Heart left ventricle (tissue), 16 donors: ENCODE results near the gene ELOB. TPM values are rescaled to one million over a fixed set of nuclear protein-coding genes. Genes with fewer than 3 reads are reported as not detected.
A peak's percentile ranks its signal among the peaks of the same experiment; 100 is the strongest.

ENCODE experiments used
- ATAC-seq, 4 donors: fragments of 200-7000 bp; cut with Tn5 transposase; one replicate each; pipeline ENCODE4 v1.9.1; 2020 to 2022; ENCODE audit warnings: moderate library complexity in 4 of 4, mild to moderate bottlenecking in 3 of 4, moderate number of reproducible peaks in 1 of 4
- DNase-seq, 5 donors: peaks; one replicate each; pipeline ENCODE4 v3.0.0-alpha.2; 2020
- H3K27ac ChIP-seq, 12 donors: fragments of 200-600 bp; sonication (generic) in 4 of 12; one replicate each; pipeline versions ENCODE4 v1.5.0 to v1.8.0; 2016 to 2022; ENCODE audit warnings: mild to moderate bottlenecking in 2 of 12
- H3K27me3 ChIP-seq, 9 donors: fragments of 200-600 bp; sonication (generic) in 2 of 9; one replicate each; pipeline versions ENCODE4 v1.5.1 to v1.8.0; 2016 to 2022; ENCODE audit warnings: mild to moderate bottlenecking in 3 of 9
- H3K36me3 ChIP-seq, 9 donors: fragments of 200-600 bp; sonication (generic) in 2 of 9; one replicate each; pipeline versions ENCODE4 v1.5.0 to v1.8.0; 2018 to 2022; ENCODE audit warnings: mild to moderate bottlenecking in 2 of 9
- H3K4me1 ChIP-seq, 12 donors: fragments of 200-600 bp; sonication (generic) in 4 of 12; one replicate each; pipeline versions ENCODE4 v1.5.0 to v1.8.0; 2016 to 2022; ENCODE audit warnings: mild to moderate bottlenecking in 3 of 12
- H3K4me3 ChIP-seq, 12 donors: fragments of 200-600 bp; sonication (generic) in 4 of 12; one replicate each; pipeline versions ENCODE4 v1.5.0 to v1.8.0; 2017 to 2022; ENCODE audit warnings: mild to moderate bottlenecking in 9 of 12, moderate library complexity in 4 of 12
- H3K9me3 ChIP-seq, 12 donors: fragments of 200-600 bp; sonication (generic) in 4 of 12; one replicate each; pipeline versions ENCODE4 v1.5.0 to v1.8.0; 2016 to 2022; ENCODE audit warnings: mild to moderate bottlenecking in 1 of 12
- POLR2A ChIP-seq, 2 donors: fragments of 450-650 bp; IDR thresholded peaks; one replicate each; pipeline ENCODE4 v1.6.1; 2017; ENCODE audit warnings: antibody characterized with exemption in 2 of 2, mild to moderate bottlenecking in 2 of 2, moderate library complexity in 2 of 2
- WGBS, 4 donors: extraction: QIAGEN DNeasy Blood & Tissue Kit in 2 of 4; methylation state at CpG; one replicate each; pipeline versions ENCODE4 v1.1.5 to v1.1.7; 2013 to 2018; 5-methylcytosine and 5-hydroxymethylcytosine counted together
- intact Hi-C, 10 donors: fragments of 100-400 bp; cut with DNase I; formaldehyde crosslinking; loops; one replicate each; pipeline versions ENCODE4 v1.11.1 to v1.14.2; 2022
- polyA plus RNA-seq, 2 donors: library from polyadenylated mRNA; stranded (reverse); fragments of 200-250 nt; gene quantifications; one replicate each; pipeline ENCODE4 v1.2.3, GENCODE V29; 2013
- total RNA-seq, 9 donors: library from RNA; depleted of rRNA in 2 of 9; stranded (reverse); fragments of >200 nt in 2 of 9; fragmentation: NEBNext Ultra II Directional in 3 of 9; extraction: Animal tissue kit (Norgen Biotek cat#: 25700) in 3 of 9; gene quantifications; one replicate each; pipeline versions ENCODE4 v1.1.0 to v1.2.4, GENCODE V29; 2016 to 2023
- TF ChIP-seq, protein P1 (sequence below), 12 donors: fragments of 200-600 bp; sonication (generic) in 4 of 12; IDR thresholded peaks; one replicate each; pipeline versions ENCODE4 v1.5.0 to v1.8.0; 2018 to 2022; ENCODE audit warnings: antibody characterized with exemption in 12 of 12, mild to moderate bottlenecking in 5 of 12
- donor health status: ischemic (EF 13 %, LVEDD 7.1; RV severe dilation, severe dysfunction).
- donor health status: healthy with polysubstance abuse.
- donor health status: DM: no; HTN: yes; CAD: no.
- donor health status: DM: no; HTN: no; CAD: no.
- donor health status: ischemic (EF 25% LVEDD 6.9; RV normal size, moderate dysfunction).
- donor health status: ischemic (EF 25% LVEDD 5.7; RV mildly dilated, moderate dysfunction).
- donor health status: healthy.
- donor health status: DM: yes; HTN: yes; CAD: no.
- donor health status: ischemic (EF 35%, LVEDD 5.7; RV mildly dilated, moderate dysfunction).
- donor health status: nonischemic (EF 11% LVEDD 7.7; RV severe dilation, severe dysfunction).
- donor health status: DM: yes; HTN: yes; CAD: no.
- donor health status: PGD.
- donor health status: ischemic (EF 29% LVEDD 5.4; RV normal size, mild dysfunction).
- donor health status: nonischemic (EF 23%, LVEDD 6.1; RV moderate dilation, normal function).

Gene ELOB
- total and polyA plus RNA-seq, 11 donors, result 213 to 1,067 (median 325) TPM

DNA sequence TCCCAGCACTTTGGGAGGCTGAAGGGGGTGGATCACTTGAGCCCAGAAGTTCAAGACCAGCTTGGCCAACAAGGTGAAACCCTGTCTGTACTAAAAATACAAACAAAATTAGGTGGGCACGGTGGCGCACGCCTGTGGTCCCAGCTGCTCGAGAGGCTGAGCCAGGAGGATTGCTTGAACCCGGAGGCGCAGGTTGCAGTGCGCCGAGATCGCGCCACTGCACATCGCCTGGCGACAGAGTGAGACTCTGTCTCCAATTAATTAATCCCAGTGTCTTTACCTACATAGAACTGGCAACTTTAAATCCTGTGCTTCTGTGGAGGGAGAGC lies 1.5 kb upstream of the ELOB start:
- H3K4me1 ChIP-seq, result peaks cover 2 to 41% (median 26%) of the 10 kb centered on the region in 12 donors
- H3K27ac ChIP-seq, result peak overlapping the region in 9 of 12 donors; percentile 98 to 100 (median 100)
- peak in 1 of 5 donors; percentile 40 for DNase-seq

DNA sequence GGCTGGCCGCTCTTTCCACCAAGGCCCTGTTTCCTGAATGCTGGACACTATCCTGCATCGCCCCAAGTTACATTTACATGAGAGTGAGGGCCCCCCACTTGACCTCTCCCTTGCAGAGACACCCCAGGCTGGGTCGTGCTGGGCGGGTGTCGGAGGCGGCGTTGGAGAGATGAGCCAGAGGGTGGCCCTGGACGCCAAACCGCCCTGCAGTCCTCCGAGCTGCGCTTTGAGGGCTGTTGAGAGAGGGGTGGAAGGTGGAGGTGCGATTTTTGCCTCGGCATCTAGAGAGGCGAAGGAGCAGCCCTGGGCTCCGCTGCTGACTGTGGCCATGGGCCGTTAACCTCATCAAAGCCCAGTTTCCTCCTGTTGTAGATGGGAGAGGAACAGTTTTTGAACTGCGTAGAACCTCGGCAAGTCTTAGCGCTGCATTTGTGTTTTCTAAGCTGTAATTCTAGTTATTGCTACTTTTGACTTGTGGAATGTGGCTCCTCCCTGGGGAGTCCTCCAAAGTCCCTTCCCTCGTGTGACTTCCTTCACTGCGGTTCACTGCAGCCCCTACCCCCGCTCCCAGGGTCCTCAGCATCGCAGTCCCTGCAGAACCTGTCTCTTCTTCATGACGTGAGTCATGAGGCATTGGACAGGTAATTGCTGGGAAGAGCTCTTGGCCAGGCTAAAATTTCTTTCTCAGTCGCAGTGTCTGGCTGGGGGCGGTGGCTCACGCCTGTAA lies 986 bp upstream of the ELOB start:
- H3K27ac ChIP-seq, result peak overlapping the region; percentile 96 to 100 (median 100)
- DNase-seq, result peak in 1 of 5 donors; percentile 44
- intact Hi-C loops, result loop anchor here in 6 of 10 donors (1.0 to 10.0 kb wide), 5 partner anchors 23 to 137 kb away; partner anchors contain the start of genes SRRM2 (in 5 of the 6), FLYWCH1 (in 1 of the 6) and PRSS27 (in 1 of the 6)
- ATAC-seq, result peak; percentile 33 to 59 (median 36)
- peaks cover 2 to 41% (median 26%) of the 10 kb centered on the region in 12 donors for H3K4me1 ChIP-seq
- no peaks in the 10 kb centered on the region for H3K9me3 ChIP-seq
- peaks cover 0 to 24% (median 21%) of the 10 kb centered on the region in 9 donors for H3K36me3 ChIP-seq
- peak overlapping the region; percentile 65 to 100 (median 93) for H3K4me3 ChIP-seq
- TF ChIP-seq, protein P1, sequence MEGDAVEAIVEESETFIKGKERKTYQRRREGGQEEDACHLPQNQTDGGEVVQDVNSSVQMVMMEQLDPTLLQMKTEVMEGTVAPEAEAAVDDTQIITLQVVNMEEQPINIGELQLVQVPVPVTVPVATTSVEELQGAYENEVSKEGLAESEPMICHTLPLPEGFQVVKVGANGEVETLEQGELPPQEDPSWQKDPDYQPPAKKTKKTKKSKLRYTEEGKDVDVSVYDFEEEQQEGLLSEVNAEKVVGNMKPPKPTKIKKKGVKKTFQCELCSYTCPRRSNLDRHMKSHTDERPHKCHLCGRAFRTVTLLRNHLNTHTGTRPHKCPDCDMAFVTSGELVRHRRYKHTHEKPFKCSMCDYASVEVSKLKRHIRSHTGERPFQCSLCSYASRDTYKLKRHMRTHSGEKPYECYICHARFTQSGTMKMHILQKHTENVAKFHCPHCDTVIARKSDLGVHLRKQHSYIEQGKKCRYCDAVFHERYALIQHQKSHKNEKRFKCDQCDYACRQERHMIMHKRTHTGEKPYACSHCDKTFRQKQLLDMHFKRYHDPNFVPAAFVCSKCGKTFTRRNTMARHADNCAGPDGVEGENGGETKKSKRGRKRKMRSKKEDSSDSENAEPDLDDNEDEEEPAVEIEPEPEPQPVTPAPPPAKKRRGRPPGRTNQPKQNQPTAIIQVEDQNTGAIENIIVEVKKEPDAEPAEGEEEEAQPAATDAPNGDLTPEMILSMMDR (IDR thresholded peaks at IDR 0.05), result no peak
- TF ChIP-seq POLR2A (IDR thresholded peaks at IDR 0.05), result no peak
- H3K27me3 ChIP-seq, result no peaks in the 10 kb centered on the region
- 13 to 16% (median 14%) methylated on average over 23 to 27 of the region's 27 CpGs for WGBS, 4 donors

More for the DNA sequence above, 1.5 kb upstream of the ELOB start:
- Histone ChIP-seq H3K9me3 (no peaks in the 10 kb centered on the region), H3K27me3 (no peaks in the 10 kb centered on the region), H3K36me3 (peaks cover 0 to 18% (median 16%) of the 10 kb centered on the region in 9 donors), H3K4me3 (peak overlapping the region in 9 of 12 donors; percentile 65 to 100 (median 93))
- WGBS, 4 donors, result 95 to 98% (median 97%) methylated on average over 12 of the region's 12 CpGs
- no peak for ATAC-seq
- intact Hi-C loops, result loop anchor here in 1 of 10 donors (10.0 kb wide), 1 partner anchor 136 kb away; the partner anchor contains the start of gene FLYWCH1
- TF ChIP-seq, protein P1 (IDR thresholded peaks at IDR 0.05), result no peak
- no peak for TF ChIP-seq POLR2A (IDR thresholded peaks at IDR 0.05)

DNA sequence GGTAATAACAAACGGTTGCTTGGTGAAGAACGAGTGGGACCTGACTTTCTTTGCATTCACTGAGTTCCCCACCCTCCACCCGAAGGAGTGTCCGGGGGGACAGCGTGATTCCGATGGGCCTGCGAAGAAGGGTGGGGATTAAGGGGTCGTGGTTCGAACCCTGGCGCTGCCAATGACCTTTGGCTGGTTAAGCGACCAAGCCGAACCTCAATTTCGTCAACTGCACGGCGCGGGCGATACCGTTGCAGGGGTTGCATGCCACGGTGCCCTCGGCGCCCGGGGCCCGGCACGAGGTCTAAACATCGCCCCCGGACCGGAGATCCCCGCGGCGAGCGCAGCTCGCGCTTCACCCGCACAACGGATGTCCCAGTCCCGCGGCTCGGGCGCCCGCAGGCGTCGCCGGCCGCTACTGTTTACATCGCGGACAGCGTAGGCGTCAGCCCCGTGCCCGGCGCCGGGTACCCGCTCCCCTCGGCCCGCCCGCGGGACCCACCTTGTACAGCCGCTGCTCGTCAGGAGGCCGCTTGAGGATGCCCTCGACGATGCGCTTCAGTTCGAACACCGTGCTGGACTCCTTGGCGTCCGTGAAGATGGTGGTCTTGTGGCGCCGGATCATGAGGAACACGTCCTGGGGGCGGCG lies 460 bp downstream of the ELOB start:
- peak in 2 of 4 donors; percentile 1 to 2 for ATAC-seq
- Histone ChIP-seq H3K27ac (peak overlapping the region; percentile 21 to 100 (median 90)), H3K4me3 (peak overlapping the region; percentile 65 to 100 (median 93)), H3K4me1 (peaks cover 2 to 44% (median 26%) of the 10 kb centered on the region in 12 donors), H3K36me3 (peaks cover 0 to 38% (median 35%) of the 10 kb centered on the region in 9 donors), H3K27me3 (no peaks in the 10 kb centered on the region), H3K9me3 (no peaks in the 10 kb centered on the region)
- WGBS, 4 donors, result 0% methylated on average over 22 to 72 of the region's 72 CpGs
- intact Hi-C loops, result loop anchor here in 6 of 10 donors (1.0 to 10.0 kb wide), 5 partner anchors 22 to 138 kb away; partner anchors contain the start of genes SRRM2 (in 5 of the 6), FLYWCH1 (in 1 of the 6) and PRSS27 (in 1 of the 6)
- DNase-seq, result peak in 1 of 5 donors; percentile 47
- no peak for TF ChIP-seq POLR2A (IDR thresholded peaks at IDR 0.05)

DNA sequence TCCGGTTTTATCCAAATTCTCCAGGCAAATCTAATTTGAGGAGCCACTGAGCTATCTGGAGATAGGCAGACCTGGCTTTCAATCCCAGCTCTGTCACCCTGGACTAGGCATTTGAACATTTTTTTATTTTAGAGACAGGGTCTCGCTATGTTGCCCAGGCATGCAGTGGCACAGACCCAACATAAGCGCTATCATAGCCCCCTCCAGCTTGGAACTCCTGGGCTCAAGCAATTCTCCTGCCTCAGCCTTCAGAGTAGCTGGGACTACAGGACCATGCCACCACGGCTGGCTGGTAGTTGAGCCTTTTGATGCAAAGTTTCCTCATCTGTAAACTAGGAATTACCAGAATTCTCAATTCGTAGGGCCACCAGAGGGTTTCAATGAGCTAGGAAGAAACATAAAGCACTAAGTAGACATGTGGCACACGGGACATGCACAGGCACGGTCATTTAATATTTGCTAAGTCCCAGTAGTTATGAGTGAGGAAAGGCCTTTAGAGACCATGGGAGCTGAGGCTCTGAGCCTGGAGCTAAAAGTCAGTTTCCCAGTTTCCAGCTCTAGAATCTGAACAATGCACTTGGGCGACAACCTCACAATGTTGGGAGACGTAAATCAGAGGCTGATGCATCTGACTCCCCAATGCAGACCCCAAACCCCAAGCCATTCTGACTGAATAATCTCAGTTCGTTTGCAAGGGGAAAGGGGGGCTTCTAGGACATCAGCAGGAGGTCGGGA lies 1.1 kb downstream of the ELOB start:
- no peak for DNase-seq
- H3K4me3 ChIP-seq, result peak overlapping the region; percentile 65 to 100 (median 93)
- no peaks in the 10 kb centered on the region for H3K9me3 ChIP-seq
- 45 to 54% (median 50%) methylated on average over 10 to 11 of the region's 11 CpGs for WGBS, 4 donors
- peak overlapping the region in 8 of 12 donors; percentile 75 to 100 (median 98) for H3K27ac ChIP-seq
- ATAC-seq, result no peak
- H3K36me3 ChIP-seq, result peaks cover 0 to 45% (median 42%) of the 10 kb centered on the region in 9 donors
- TF ChIP-seq, protein P1 (IDR thresholded peaks at IDR 0.05), result no peak
- TF ChIP-seq POLR2A (IDR thresholded peaks at IDR 0.05), result no peak
- H3K4me1 ChIP-seq, result peaks cover 2 to 44% (median 26%) of the 10 kb centered on the region in 12 donors
- intact Hi-C loops, result loop anchor here in 5 of 10 donors (2.0 to 10.0 kb wide), 4 partner anchors 21 to 139 kb away; partner anchors contain the start of genes SRRM2 (in 3 of the 5), FLYWCH1 (in 1 of the 5) and PRSS27 (in 1 of the 5)
- H3K27me3 ChIP-seq, result no peaks in the 10 kb centered on the region
